Stimulated activated naive CD8-positive, alpha-beta T cell treated with anti-CD3 and anti-CD28 coated beads, Interleukin-15, Interleukin-2, amounts not matched to agents 100 ng/mL and 50 ng/mL, for 24 hours (primary cell): Measurements from ENCODE around the gene RER1.

Experiments used
- H3K27ac Mint-ChIP-seq: one replicate; pipeline ENCODE4 v1.8.0; 2021; ENCODE audit warnings: mild to moderate bottlenecking, mixed read lengths
- H3K27me3 Mint-ChIP-seq: one replicate; pipeline ENCODE4 v1.8.0; 2021; ENCODE audit warnings: mixed read lengths
- H3K36me3 Mint-ChIP-seq: one replicate; pipeline ENCODE4 v1.8.0; 2021; ENCODE audit warnings: low read depth, mixed read lengths
- H3K4me1 Mint-ChIP-seq: one replicate; pipeline ENCODE4 v1.8.0; 2021; ENCODE audit warnings: low read depth, mixed read lengths
- H3K4me3 Mint-ChIP-seq: one replicate; pipeline ENCODE4 v1.8.0; 2021; ENCODE audit warnings: mild to moderate bottlenecking, mixed read lengths
- H3K9me3 Mint-ChIP-seq: one replicate; pipeline ENCODE4 v1.8.0; 2021; ENCODE audit warnings: mixed read lengths

Gene RER1

DNA sequence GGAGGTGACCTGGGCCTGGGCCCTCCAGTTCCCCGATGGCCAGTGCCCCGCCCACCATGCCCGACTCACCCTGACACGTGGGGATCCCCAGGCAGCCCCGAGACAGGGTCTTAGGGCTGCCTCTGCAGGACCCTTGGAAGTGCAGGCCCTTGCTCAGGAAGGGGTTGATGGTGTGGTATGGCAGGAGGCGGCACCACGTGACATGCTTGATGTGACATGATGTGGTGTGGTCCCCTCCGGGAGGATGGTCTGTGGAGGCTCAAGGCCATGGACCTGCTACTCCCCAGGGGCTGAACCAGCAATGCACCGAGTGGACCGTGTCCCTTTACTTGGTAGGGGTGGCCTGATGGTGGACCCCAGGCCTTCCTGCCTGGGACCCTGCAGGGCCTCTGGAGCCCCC lies 62.6 kb downstream of the RER1 start:
- Mint-ChIP-seq H3K27ac (no peak overlapping the region), H3K36me3 (no peaks in the 10 kb centered on the region), H3K9me3 (no peaks in the 10 kb centered on the region), H3K4me3 (no peak overlapping the region), H3K27me3 (no peaks in the 10 kb centered on the region), H3K4me1 (no peaks in the 10 kb centered on the region)
